GM12878 (cell line): Measurements from ENCODE around the gene GAL3ST2.

Source experiments
- CHD2 ChIP-seq: IDR thresholded peaks from 2 replicates; pipeline ENCODE4 v1.6.1; 2011; ENCODE audit warnings: low read depth, low read length, improper control_type of control experiment, borderline replicate concordance
- CTCF ChIP-seq, 3 experiments: IDR thresholded peaks in 2 of 3; conservative IDR thresholded peaks in 1 of 3; 2 replicates each; pipeline ENCODE4 v1.5.1; 2011; ENCODE audit warnings: low read depth in 3 of 3, low read length in 3 of 3, mild to moderate bottlenecking in 3 of 3, control low read depth in 2 of 3, moderate library complexity in 2 of 3, inconsistent platforms in 1 of 3, mixed read lengths in 1 of 3; ENCODE audit not compliant: control insufficient read depth in 2 of 3, insufficient read depth in 1 of 3; ENCODE audit errors: extremely low read depth in 1 of 3
- NFYB ChIP-seq: IDR thresholded peaks from 2 replicates; pipeline ENCODE4 v1.6.1; 2011; ENCODE audit warnings: low read depth, mild to moderate bottlenecking, low read length, improper control_type of control experiment, moderate library complexity; ENCODE audit not compliant: insufficient read depth
- POLR2AphosphoS2 ChIP-seq: IDR thresholded peaks from 2 replicates; pipeline ENCODE4 v1.6.1; 2011; ENCODE audit warnings: low read depth, mild to moderate bottlenecking, low read length, improper control_type of control experiment, moderate library complexity

GRCh38 chr2:241801611-241802420 is 25.2 kb downstream of the GAL3ST2 start:
- TF ChIP-seq NFYB (no peak), CHD2 (no peak), CTCF (IDR thresholded peaks at IDR 0.05 in 2 of 3, conservative IDR thresholded peaks at IDR 0.05 in 1 of 3; ENCODE audit: control insufficient read depth in 2 of 3, extremely low read depth in 1 of 3, insufficient read depth in 1 of 3, low read depth in 3 of 3, low read length in 3 of 3) (no peak), POLR2AphosphoS2 (no peak)
